Colonic mucosa (tissue), 4 donors: ENCODE results near the gene GREB1. TPM values are rescaled to one million over a fixed set of nuclear protein-coding genes. Genes with fewer than 3 reads are reported as not detected.

Experiments
- DNase-seq: peaks from one replicate; pipeline ENCODE4 v3.0.0-alpha.2; 2020
- H3K27ac ChIP-seq: fragments of 200-600 bp; one replicate; pipeline ENCODE4 v1.8.0; 2021
- H3K27me3 ChIP-seq: fragments of 200-600 bp; one replicate; pipeline ENCODE4 v1.8.0; 2021
- H3K36me3 ChIP-seq: fragments of 200-600 bp; one replicate; pipeline ENCODE4 v1.8.0; 2021
- H3K4me1 ChIP-seq: fragments of 200-600 bp; one replicate; pipeline ENCODE4 v1.8.0; 2021; ENCODE audit warnings: mild to moderate bottlenecking
- H3K4me3 ChIP-seq: fragments of 200-600 bp; one replicate; pipeline ENCODE4 v1.8.0; 2021
- H3K9ac ChIP-seq, 2 donors: one replicate each; pipeline ENCODE4 v1.7.0; 2013; ENCODE audit warnings: control low read depth in 2 of 2, low read depth in 2 of 2, low read length in 2 of 2
- H3K9me3 ChIP-seq: fragments of 200-600 bp; one replicate; pipeline ENCODE4 v1.8.0; 2021
- intact Hi-C: fragments of 100-400 bp; cut with DNase I; formaldehyde crosslinking; loops from one replicate; pipeline ENCODE4 v1.14.1; 2022
- total RNA-seq, 2 donors: library from RNA; stranded (reverse); fragmentation: NEBNext Ultra II Directional in 1 of 2; extraction: Animal tissue kit (Norgen Biotek cat#: 25700) in 1 of 2; gene quantifications; one replicate each; pipeline ENCODE4 v1.2.1, GENCODE V29; 2021
- TF ChIP-seq, protein P1 (sequence below): fragments of 200-600 bp; IDR thresholded peaks from one replicate; pipeline ENCODE4 v1.8.0; 2022; ENCODE audit warnings: antibody characterized with exemption, mild to moderate bottlenecking
- donor health status: healthy.
- donor health status: DM: no; HTN: no; CAD: no.
- donor health status: DM: no; HTN: no; CAD: no.

GREB1 gene
- total RNA-seq, 2 donors from 2014 or later: 0.77 to 1.1 TPM

DNA sequence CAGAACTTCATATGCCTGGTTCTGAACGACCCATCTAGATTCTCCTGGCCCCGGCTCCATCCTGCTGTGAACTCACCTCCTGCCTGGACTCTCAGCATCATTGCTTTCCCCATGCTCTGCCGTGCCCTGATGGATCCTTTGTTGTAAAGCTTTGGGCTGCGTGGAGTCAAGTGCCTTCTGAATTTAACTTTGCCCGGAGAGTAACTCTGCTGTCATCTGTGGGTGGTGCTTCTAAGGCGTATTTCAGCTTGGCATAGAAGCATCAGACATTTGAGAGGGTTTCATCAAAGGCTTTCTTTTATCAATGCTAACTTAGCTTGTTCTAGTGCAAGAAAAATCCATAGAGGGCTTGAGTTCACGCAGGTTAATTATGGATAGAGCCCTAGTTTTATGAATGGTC is 8.1 kb upstream of the GREB1 start:
- Histone ChIP-seq H3K9me3 (no peaks in the 10 kb centered on the region), H3K36me3 (no peaks in the 10 kb centered on the region), H3K9ac (no peak overlapping the region), H3K27me3 (no peaks in the 10 kb centered on the region), H3K27ac (no peak overlapping the region), H3K4me3 (no peak overlapping the region), H3K4me1 (no peaks in the 10 kb centered on the region)
- intact Hi-C loops: no loop called here
- TF ChIP-seq, protein P1, sequence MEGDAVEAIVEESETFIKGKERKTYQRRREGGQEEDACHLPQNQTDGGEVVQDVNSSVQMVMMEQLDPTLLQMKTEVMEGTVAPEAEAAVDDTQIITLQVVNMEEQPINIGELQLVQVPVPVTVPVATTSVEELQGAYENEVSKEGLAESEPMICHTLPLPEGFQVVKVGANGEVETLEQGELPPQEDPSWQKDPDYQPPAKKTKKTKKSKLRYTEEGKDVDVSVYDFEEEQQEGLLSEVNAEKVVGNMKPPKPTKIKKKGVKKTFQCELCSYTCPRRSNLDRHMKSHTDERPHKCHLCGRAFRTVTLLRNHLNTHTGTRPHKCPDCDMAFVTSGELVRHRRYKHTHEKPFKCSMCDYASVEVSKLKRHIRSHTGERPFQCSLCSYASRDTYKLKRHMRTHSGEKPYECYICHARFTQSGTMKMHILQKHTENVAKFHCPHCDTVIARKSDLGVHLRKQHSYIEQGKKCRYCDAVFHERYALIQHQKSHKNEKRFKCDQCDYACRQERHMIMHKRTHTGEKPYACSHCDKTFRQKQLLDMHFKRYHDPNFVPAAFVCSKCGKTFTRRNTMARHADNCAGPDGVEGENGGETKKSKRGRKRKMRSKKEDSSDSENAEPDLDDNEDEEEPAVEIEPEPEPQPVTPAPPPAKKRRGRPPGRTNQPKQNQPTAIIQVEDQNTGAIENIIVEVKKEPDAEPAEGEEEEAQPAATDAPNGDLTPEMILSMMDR: no peak
- DNase-seq: no peak

DNA sequence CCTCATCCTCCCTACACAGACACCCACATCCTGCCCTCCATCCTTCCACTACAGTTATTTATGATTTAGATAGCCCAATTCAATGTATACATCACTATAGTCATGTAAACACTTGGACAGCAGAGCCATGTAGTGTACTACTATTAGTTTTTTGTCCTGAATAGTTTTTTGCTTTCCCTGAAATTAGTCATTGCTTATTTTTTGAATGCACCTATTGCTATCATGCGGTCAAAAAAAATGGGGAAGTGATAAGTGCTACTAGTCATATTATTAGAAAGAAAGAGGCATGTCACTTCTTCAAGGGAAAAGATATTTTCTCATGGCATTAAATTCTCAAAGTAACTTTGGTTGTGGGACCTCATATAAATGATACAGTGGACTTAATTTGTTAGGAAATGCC is 6.8 kb upstream of the GREB1 start:
- Histone ChIP-seq H3K27ac (no peak overlapping the region), H3K4me3 (no peak overlapping the region), H3K9ac (no peak overlapping the region), H3K36me3 (no peaks in the 10 kb centered on the region), H3K27me3 (no peaks in the 10 kb centered on the region), H3K4me1 (no peaks in the 10 kb centered on the region), H3K9me3 (no peaks in the 10 kb centered on the region)
- intact Hi-C loops: no loop called here
- TF ChIP-seq, protein P1: no peak
- no peak for DNase-seq

DNA sequence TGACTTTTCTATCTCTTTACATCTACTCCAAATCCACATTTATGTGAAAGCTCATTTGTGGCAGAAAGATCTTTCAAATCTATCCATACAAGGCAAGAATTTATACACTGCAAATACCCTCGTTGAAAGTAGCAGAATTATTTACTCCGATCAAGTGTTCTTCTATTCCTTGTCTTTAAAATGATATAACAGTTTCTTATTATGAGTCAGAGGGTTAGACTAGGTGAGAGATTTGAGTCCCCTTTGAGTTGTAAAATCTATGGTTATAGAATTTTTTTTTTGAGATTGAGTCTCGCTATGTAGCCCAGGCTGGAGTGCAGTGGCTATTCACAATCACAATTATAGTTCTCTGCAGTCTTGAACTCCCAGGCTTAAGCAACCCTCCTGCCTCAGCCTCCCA is 5.6 kb upstream of the GREB1 start:
- TF ChIP-seq, protein P1: no peak

DNA sequence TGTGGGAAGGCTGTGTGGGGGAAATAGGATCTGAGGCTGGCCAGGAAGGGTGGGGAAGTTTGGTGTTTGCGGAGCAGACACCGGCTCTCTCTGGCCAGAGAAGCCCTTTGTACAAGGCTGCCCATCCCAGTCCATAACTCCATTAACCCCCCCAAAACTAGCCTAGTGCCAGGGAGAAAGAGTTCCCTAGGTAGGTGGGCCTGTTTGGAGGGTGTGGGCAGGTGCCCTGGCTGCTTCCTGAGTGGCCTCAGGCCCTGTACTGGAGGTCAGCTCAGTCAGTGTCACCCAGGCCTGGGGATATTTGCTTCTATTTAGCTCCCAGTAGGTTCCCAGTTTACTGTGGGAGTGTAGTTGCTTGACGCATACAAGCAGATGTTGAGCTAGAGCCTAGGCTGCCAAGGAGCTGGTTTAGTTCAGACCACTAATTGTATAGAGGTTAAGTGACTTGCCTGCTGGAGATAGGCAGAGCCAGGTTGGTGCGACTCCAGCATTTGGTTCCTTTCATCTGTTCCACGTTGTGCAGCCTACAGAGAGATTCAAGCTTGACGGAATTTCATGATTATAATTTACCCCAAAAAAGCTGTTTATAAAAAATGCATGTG is 2.9 kb upstream of the GREB1 start:
- no peak overlapping the region for H3K27ac ChIP-seq
- H3K9ac ChIP-seq: no peak overlapping the region
- peaks cover 4% of the 10 kb centered on the region for H3K4me1 ChIP-seq
- intact Hi-C loops: no loop called here
- H3K9me3 ChIP-seq: no peaks in the 10 kb centered on the region
- DNase-seq: no peak
- H3K27me3 ChIP-seq: no peaks in the 10 kb centered on the region
- H3K36me3 ChIP-seq: no peaks in the 10 kb centered on the region
- TF ChIP-seq, protein P1: no peak
- H3K4me3 ChIP-seq: no peak overlapping the region

More for the DNA sequence above, 5.6 kb upstream of the GREB1 start:
- no peak overlapping the region for H3K27ac ChIP-seq
- no peaks in the 10 kb centered on the region for H3K36me3 ChIP-seq
- H3K9ac ChIP-seq: no peak overlapping the region
- H3K27me3 ChIP-seq: no peaks in the 10 kb centered on the region
- no peak for DNase-seq
- no peak overlapping the region for H3K4me3 ChIP-seq
- H3K9me3 ChIP-seq: no peaks in the 10 kb centered on the region
- H3K4me1 ChIP-seq: peaks cover 3% of the 10 kb centered on the region
- intact Hi-C loops: no loop called here

DNA sequence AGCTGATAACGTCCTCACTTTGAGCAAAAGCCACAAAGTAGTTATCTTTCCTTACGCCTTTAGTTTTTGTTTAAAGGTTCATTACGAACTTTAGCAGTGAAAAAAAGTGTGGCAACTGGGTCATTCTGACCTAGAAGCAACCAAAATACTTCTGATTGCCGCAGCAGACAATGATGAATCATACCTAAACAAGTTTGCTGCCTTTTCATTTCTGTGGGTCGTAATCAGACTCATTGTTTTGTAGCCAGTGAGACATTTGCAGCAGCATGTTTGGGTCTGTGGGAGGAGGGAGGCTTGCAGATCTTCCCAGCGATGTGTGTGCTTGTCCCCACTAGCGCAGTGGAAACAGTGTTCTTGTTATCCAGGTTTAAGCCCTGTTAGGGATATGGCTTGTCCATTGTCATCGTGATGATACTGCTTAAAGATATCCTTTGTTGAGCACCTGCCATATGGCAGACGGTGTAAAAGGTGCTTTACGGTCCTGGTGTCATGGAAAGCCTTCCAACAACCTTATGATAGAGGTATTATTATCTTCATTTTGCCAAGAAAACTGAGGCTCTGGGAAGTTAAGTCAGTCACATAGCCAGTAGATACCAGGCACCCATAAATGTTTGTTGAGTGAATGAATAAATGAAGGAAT is 1.3 kb upstream of the GREB1 start:
- Histone ChIP-seq H3K27me3 (no peaks in the 10 kb centered on the region), H3K9ac (no peak overlapping the region), H3K4me3 (no peak overlapping the region), H3K27ac (no peak overlapping the region), H3K4me1 (peaks cover 4% of the 10 kb centered on the region), H3K36me3 (no peaks in the 10 kb centered on the region), H3K9me3 (no peaks in the 10 kb centered on the region)
- intact Hi-C loops: no loop called here
- DNase-seq: no peak
- TF ChIP-seq, protein P1: no peak
